ENCODE data around the gene ATN1.
A peak's percentile ranks its signal among the peaks of the same experiment; 100 is the strongest.

Gene ATN1

GRCh38 chr12:6946920-6947374, 19.2 kb downstream of the ATN1 start:
- Histone ChIP-seq H3K79me2 (ENCODE audit: insufficient read depth, low read depth) (no peaks in the 10 kb centered on the region), H4K20me1 (ENCODE audit: insufficient read depth) (no peaks in the 10 kb centered on the region), H3K27ac (no peak overlapping the region), H3K4me1 (ENCODE audit: low read depth, poor library complexity, severe bottlenecking) (peaks cover 31% of the 10 kb centered on the region), H3K4me3 (IDR thresholded peaks at IDR 0.05; ENCODE audit: insufficient read depth, low read depth, low read length) (no peak overlapping the region), H3K27me3 (ENCODE audit: insufficient read depth, low read depth) (no peaks in the 10 kb centered on the region), H2AFZ (ENCODE audit: low read depth) (no peak overlapping the region), H3K4me2 (no peak overlapping the region), H3K9ac (no peak overlapping the region), H3K36me3 (ENCODE audit: insufficient read depth) (no peaks in the 10 kb centered on the region)
- TF ChIP-seq, protein P1, sequence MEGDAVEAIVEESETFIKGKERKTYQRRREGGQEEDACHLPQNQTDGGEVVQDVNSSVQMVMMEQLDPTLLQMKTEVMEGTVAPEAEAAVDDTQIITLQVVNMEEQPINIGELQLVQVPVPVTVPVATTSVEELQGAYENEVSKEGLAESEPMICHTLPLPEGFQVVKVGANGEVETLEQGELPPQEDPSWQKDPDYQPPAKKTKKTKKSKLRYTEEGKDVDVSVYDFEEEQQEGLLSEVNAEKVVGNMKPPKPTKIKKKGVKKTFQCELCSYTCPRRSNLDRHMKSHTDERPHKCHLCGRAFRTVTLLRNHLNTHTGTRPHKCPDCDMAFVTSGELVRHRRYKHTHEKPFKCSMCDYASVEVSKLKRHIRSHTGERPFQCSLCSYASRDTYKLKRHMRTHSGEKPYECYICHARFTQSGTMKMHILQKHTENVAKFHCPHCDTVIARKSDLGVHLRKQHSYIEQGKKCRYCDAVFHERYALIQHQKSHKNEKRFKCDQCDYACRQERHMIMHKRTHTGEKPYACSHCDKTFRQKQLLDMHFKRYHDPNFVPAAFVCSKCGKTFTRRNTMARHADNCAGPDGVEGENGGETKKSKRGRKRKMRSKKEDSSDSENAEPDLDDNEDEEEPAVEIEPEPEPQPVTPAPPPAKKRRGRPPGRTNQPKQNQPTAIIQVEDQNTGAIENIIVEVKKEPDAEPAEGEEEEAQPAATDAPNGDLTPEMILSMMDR (conservative IDR thresholded peaks at IDR 0.05; ENCODE audit: low read depth, low read length) = no peak

- TF ChIP-seq, protein P1 (conservative IDR thresholded peaks at IDR 0.05; ENCODE audit: low read depth, low read length) = no peak
- Histone ChIP-seq H3K27me3 (ENCODE audit: insufficient read depth, low read depth) (no peaks in the 10 kb centered on the region), H3K9ac (no peak overlapping the region), H4K20me1 (ENCODE audit: insufficient read depth) (no peaks in the 10 kb centered on the region), H3K4me1 (ENCODE audit: low read depth, poor library complexity, severe bottlenecking) (peaks cover 30% of the 10 kb centered on the region), H3K27ac (no peak overlapping the region), H3K4me2 (no peak overlapping the region), H2AFZ (ENCODE audit: low read depth) (no peak overlapping the region), H3K36me3 (ENCODE audit: insufficient read depth) (no peaks in the 10 kb centered on the region), H3K79me2 (ENCODE audit: insufficient read depth, low read depth) (no peaks in the 10 kb centered on the region), H3K4me3 (IDR thresholded peaks at IDR 0.05; ENCODE audit: insufficient read depth, low read depth, low read length) (no peak overlapping the region)
These were observed 19.9 kb downstream of the ATN1 start for GRCh38 chr12:6947615-6948014.

DNA sequence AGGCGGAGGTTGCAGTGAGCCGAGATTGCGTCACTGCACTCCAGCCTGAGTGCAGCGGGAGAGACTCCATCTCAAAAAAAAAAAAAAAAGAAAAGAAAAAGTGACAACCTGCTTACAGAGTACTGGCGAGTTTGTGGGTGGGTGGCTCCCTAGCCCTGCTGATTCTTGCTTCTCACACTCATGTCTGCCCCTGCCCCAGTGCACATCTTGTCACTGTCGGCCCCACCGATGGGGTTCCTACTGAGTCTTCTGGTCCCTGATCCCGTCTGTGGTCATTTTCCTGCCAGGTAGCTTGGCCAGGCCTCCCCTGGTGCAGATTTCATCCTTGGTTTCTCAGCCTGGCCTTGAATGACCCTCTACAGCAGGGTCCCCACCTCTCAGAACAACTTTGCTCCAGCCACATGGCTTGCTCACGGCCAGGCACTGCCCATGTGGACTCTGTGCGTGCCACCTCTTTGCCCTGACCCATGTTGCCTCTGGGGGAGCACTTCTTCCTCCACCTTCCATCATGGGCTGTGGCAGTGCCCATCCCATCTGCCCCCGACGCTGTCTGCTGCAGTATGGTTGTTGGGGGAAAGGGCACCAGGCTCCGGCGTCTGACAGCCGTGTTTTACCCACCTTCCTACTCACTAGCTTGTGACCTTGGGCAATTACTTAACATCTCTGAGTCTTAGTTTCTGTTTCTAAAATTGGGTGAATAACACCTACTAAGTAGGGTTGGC, 21.3 kb downstream of the ATN1 start:
- H3K4me1 ChIP-seq (ENCODE audit: low read depth, poor library complexity, severe bottlenecking) = peaks cover 38% of the 10 kb centered on the region
- no peaks in the 10 kb centered on the region for H3K79me2 ChIP-seq (ENCODE audit: insufficient read depth, low read depth)
- H3K4me2 ChIP-seq = peak overlapping the region; percentile 40
- H3K36me3 ChIP-seq (ENCODE audit: insufficient read depth) = no peaks in the 10 kb centered on the region
- no peaks in the 10 kb centered on the region for H3K27me3 ChIP-seq (ENCODE audit: insufficient read depth, low read depth)
- H3K4me3 ChIP-seq (IDR thresholded peaks at IDR 0.05; ENCODE audit: insufficient read depth, low read depth, low read length) = no peak overlapping the region
- H2AFZ ChIP-seq (ENCODE audit: low read depth) = peak overlapping the region; percentile 82
- H3K9ac ChIP-seq = peak overlapping the region; percentile 13; the same call in 1 of the 2 replicates
- TF ChIP-seq, protein P1 (conservative IDR thresholded peaks at IDR 0.05; ENCODE audit: low read depth, low read length) = 0 out of 2 replicates have a peak, but pooled peaks have one; percentile 21
- peak overlapping the region; percentile 75 for H3K27ac ChIP-seq
- no peaks in the 10 kb centered on the region for H4K20me1 ChIP-seq (ENCODE audit: insufficient read depth)

- Histone ChIP-seq H2AFZ (ENCODE audit: low read depth) (no peak overlapping the region), H3K36me3 (ENCODE audit: insufficient read depth) (no peaks in the 10 kb centered on the region), H3K27me3 (ENCODE audit: insufficient read depth, low read depth) (no peaks in the 10 kb centered on the region), H3K79me2 (ENCODE audit: insufficient read depth, low read depth) (no peaks in the 10 kb centered on the region), H3K27ac (no peak overlapping the region), H3K4me3 (IDR thresholded peaks at IDR 0.05; ENCODE audit: insufficient read depth, low read depth, low read length) (no peak overlapping the region), H3K9ac (no peak overlapping the region), H3K4me1 (ENCODE audit: low read depth, poor library complexity, severe bottlenecking) (peaks cover 40% of the 10 kb centered on the region), H3K4me2 (no peak overlapping the region), H4K20me1 (ENCODE audit: insufficient read depth) (no peaks in the 10 kb centered on the region)
- TF ChIP-seq, protein P1 (conservative IDR thresholded peaks at IDR 0.05; ENCODE audit: low read depth, low read length) = peak; percentile 22; the same call in 1 of the 2 replicates
These were observed 22.6 kb downstream of the ATN1 start for GRCh38 chr12:6950401-6950801.

Data from KMS-11 (cell line).